Suprapubic skin (tissue), 4 donors: ENCODE data around the gene PLCL1. TPM values are rescaled to one million over a fixed set of nuclear protein-coding genes. Genes with fewer than 3 reads are reported as not detected.
"Not testable (repeated sequence)": the region's sequence is repeated elsewhere in the genome, so short reads cannot be mapped to it uniquely, and the experiment has no call there.

ENCODE experiments used
- DNase-seq, 2 donors: peaks; one replicate each; pipeline ENCODE4 v3.0.0-alpha.2; 2019; ENCODE audit warnings: low spot score in 2 of 2
- H3K27ac ChIP-seq: fragments of 200-600 bp; sonication (generic); one replicate; pipeline ENCODE4 v1.5.1; 2019
- H3K27me3 ChIP-seq: fragments of 200-600 bp; sonication (generic); one replicate; pipeline ENCODE4 v1.5.1; 2019
- H3K36me3 ChIP-seq: fragments of 200-600 bp; sonication (generic); one replicate; pipeline ENCODE4 v1.5.1; 2019
- H3K4me1 ChIP-seq: fragments of 200-600 bp; sonication (generic); one replicate; pipeline ENCODE4 v1.5.1; 2019
- H3K4me3 ChIP-seq: fragments of 200-600 bp; sonication (generic); one replicate; pipeline ENCODE4 v1.5.1; 2019; ENCODE audit warnings: mild to moderate bottlenecking
- H3K9me3 ChIP-seq: fragments of 200-600 bp; sonication (generic); one replicate; pipeline ENCODE4 v1.5.1; 2019
- EP300 ChIP-seq: sonication (generic); formaldehyde crosslinking; IDR thresholded peaks from one replicate; pipeline ENCODE4 v1.6.1; 2017; ENCODE audit warnings: antibody characterized with exemption
- POLR2A ChIP-seq, 2 donors: fragments of 450-650 bp; IDR thresholded peaks; one replicate each; pipeline ENCODE4 v1.6.1; 2017; ENCODE audit warnings: antibody characterized with exemption in 2 of 2, mild to moderate bottlenecking in 2 of 2, moderate library complexity in 2 of 2
- POLR2AphosphoS5 ChIP-seq, 3 donors: sonication (generic); formaldehyde crosslinking; IDR thresholded peaks; one replicate each; pipeline ENCODE4 v1.6.1; 2017; ENCODE audit warnings: antibody characterized with exemption in 3 of 3
- WGBS: methylation state at CpG from one replicate; pipeline ENCODE4 v1.1.5; 2018; 5-methylcytosine and 5-hydroxymethylcytosine counted together
- total RNA-seq, 4 donors: library from RNA; depleted of rRNA; stranded (reverse); fragments of >200 nt; gene quantifications; one replicate each; pipeline ENCODE4 v1.1.0, GENCODE V29; 2016
- TF ChIP-seq, protein P1 (sequence below), 2 donors: fragments of 200-600 bp in 1 of 2; fragments of 450-650 bp in 1 of 2; sonication (generic) in 1 of 2; IDR thresholded peaks; one replicate each; pipeline ENCODE4 v1.5.1; 2016 to 2019; ENCODE audit warnings: antibody characterized with exemption in 2 of 2, mild to moderate bottlenecking in 1 of 2, moderate library complexity in 1 of 2

The PLCL1 gene
- total RNA-seq, 4 donors from 2014 or later = 2.4 to 2.6 (median 2.5) TPM

GRCh38 chr2:198178766-198179165 lies 374.4 kb downstream of the PLCL1 start:
- Histone ChIP-seq H3K27ac (no peak overlapping the region), H3K4me3 (no peak overlapping the region), H3K27me3 (no peaks in the 10 kb centered on the region), H3K4me1 (no peaks in the 10 kb centered on the region), H3K9me3 (peaks cover 5% of the 10 kb centered on the region), H3K36me3 (no peaks in the 10 kb centered on the region)
- no peak for DNase-seq
- TF ChIP-seq EP300 (no peak), POLR2A (IDR thresholded peaks at IDR 0.05) (no peak), POLR2AphosphoS5 (IDR thresholded peaks at IDR 0.05) (no peak)
- TF ChIP-seq, protein P1, sequence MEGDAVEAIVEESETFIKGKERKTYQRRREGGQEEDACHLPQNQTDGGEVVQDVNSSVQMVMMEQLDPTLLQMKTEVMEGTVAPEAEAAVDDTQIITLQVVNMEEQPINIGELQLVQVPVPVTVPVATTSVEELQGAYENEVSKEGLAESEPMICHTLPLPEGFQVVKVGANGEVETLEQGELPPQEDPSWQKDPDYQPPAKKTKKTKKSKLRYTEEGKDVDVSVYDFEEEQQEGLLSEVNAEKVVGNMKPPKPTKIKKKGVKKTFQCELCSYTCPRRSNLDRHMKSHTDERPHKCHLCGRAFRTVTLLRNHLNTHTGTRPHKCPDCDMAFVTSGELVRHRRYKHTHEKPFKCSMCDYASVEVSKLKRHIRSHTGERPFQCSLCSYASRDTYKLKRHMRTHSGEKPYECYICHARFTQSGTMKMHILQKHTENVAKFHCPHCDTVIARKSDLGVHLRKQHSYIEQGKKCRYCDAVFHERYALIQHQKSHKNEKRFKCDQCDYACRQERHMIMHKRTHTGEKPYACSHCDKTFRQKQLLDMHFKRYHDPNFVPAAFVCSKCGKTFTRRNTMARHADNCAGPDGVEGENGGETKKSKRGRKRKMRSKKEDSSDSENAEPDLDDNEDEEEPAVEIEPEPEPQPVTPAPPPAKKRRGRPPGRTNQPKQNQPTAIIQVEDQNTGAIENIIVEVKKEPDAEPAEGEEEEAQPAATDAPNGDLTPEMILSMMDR (IDR thresholded peaks at IDR 0.05) = no peak

GRCh38 chr2:198186257-198186656 lies 381.9 kb downstream of the PLCL1 start:
- 91% methylated on average over 1 of the region's 1 CpG for WGBS
- Histone ChIP-seq H3K4me1 (no peaks in the 10 kb centered on the region), H3K9me3 (no peaks in the 10 kb centered on the region), H3K4me3 (no peak overlapping the region), H3K36me3 (no peaks in the 10 kb centered on the region), H3K27me3 (no peaks in the 10 kb centered on the region), H3K27ac (no peak overlapping the region)
- TF ChIP-seq, protein P1 (IDR thresholded peaks at IDR 0.05) = no peak
- no peak for TF ChIP-seq EP300
- TF ChIP-seq POLR2AphosphoS5 (IDR thresholded peaks at IDR 0.05) = no peak
- TF ChIP-seq POLR2A (IDR thresholded peaks at IDR 0.05) = no peak
- no peak for DNase-seq

- 32% methylated on average over 1 of the region's 1 CpG for WGBS
- H3K27me3 ChIP-seq = no peaks in the 10 kb centered on the region
- H3K36me3 ChIP-seq = no peaks in the 10 kb centered on the region
- no peak overlapping the region for H3K4me3 ChIP-seq
- no peaks in the 10 kb centered on the region for H3K4me1 ChIP-seq
- no peak overlapping the region for H3K27ac ChIP-seq
- TF ChIP-seq, protein P1 (IDR thresholded peaks at IDR 0.05) = no peak
- TF ChIP-seq POLR2A (IDR thresholded peaks at IDR 0.05) = no peak
- TF ChIP-seq POLR2AphosphoS5 (IDR thresholded peaks at IDR 0.05) = no peak
- no peak for TF ChIP-seq EP300
- no peaks in the 10 kb centered on the region for H3K9me3 ChIP-seq
- DNase-seq = no peak
Observed at GRCh38 chr2:198187841-198188240, 383.4 kb downstream of the PLCL1 start.

DNA sequence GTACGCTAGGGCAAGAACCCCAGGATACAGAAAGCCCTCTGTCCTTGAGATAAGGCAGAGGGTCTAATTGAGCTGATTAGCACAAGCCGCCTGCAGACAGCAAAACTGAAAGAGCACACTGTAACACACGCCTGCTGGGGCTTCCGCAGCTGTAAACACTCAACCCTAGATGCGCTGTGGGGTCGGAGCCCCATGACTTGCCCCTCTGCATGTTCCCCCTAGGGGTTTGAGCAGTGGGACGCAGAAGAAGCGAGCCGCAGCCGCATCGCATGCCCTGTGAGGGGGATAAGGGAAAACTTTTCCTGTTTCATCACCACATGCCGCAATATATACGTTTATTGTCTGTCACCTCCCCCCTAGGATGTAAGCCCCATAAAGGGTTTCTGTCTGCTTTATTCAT lies 384.6 kb downstream of the PLCL1 start:
- no peak overlapping the region for H3K27ac ChIP-seq
- 77% methylated on average over 13 of the region's 13 CpGs for WGBS
- TF ChIP-seq POLR2A (IDR thresholded peaks at IDR 0.05) = no peak
- TF ChIP-seq, protein P1 (IDR thresholded peaks at IDR 0.05) = no peak
- no peak for TF ChIP-seq POLR2AphosphoS5 (IDR thresholded peaks at IDR 0.05)
- no peak for TF ChIP-seq EP300
- no peaks in the 10 kb centered on the region for H3K4me1 ChIP-seq
- no peak for DNase-seq
- no peaks in the 10 kb centered on the region for H3K36me3 ChIP-seq
- H3K9me3 ChIP-seq = no peaks in the 10 kb centered on the region
- H3K4me3 ChIP-seq = no peak overlapping the region
- H3K27me3 ChIP-seq = no peaks in the 10 kb centered on the region

DNA sequence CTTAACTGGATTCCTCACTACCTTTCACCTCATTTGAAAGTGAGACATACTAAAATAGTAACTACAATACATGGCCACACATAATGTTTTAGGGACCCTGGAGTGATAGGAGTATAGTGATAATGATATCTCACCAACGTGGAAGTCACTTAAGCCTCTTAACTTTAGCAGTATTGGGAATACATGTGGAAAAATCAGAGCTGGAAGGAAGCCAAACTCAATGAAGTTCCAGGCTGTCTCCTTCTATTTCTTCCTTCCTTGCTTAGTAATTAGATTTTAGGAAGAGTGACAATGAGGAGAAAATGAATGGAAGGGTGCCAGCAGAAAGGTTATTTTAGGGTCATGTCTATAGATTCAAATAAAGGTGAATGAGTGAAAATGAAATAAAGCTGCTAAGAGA lies 387.3 kb downstream of the PLCL1 start:
- no peaks in the 10 kb centered on the region for H3K9me3 ChIP-seq
- no peaks in the 10 kb centered on the region for H3K27me3 ChIP-seq
- H3K4me3 ChIP-seq = no peak overlapping the region
- no peak for DNase-seq
- no peak for TF ChIP-seq EP300
- no peak for TF ChIP-seq POLR2A (IDR thresholded peaks at IDR 0.05)
- no peak for TF ChIP-seq POLR2AphosphoS5 (IDR thresholded peaks at IDR 0.05)
- TF ChIP-seq, protein P1 (IDR thresholded peaks at IDR 0.05) = no peak
- H3K27ac ChIP-seq = no peak overlapping the region
- 3% methylated on average over 1 of the region's 1 CpG for WGBS
- no peaks in the 10 kb centered on the region for H3K36me3 ChIP-seq
- no peaks in the 10 kb centered on the region for H3K4me1 ChIP-seq

- 82% methylated on average over 6 of the region's 7 CpGs for WGBS
Observed at GRCh38 chr2:198196556-198196955, 392.2 kb downstream of the PLCL1 start.

More at GRCh38 chr2:198196556-198196955, 392.2 kb downstream of the PLCL1 start:
- H3K27me3 ChIP-seq, DNase-seq, H3K4me3 ChIP-seq, H3K36me3 ChIP-seq, H3K27ac ChIP-seq, H3K9me3 ChIP-seq, H3K4me1 ChIP-seq: not testable (repeated sequence)
